ENCODE results near the gene NAT14.

Gene NAT14

DNA sequence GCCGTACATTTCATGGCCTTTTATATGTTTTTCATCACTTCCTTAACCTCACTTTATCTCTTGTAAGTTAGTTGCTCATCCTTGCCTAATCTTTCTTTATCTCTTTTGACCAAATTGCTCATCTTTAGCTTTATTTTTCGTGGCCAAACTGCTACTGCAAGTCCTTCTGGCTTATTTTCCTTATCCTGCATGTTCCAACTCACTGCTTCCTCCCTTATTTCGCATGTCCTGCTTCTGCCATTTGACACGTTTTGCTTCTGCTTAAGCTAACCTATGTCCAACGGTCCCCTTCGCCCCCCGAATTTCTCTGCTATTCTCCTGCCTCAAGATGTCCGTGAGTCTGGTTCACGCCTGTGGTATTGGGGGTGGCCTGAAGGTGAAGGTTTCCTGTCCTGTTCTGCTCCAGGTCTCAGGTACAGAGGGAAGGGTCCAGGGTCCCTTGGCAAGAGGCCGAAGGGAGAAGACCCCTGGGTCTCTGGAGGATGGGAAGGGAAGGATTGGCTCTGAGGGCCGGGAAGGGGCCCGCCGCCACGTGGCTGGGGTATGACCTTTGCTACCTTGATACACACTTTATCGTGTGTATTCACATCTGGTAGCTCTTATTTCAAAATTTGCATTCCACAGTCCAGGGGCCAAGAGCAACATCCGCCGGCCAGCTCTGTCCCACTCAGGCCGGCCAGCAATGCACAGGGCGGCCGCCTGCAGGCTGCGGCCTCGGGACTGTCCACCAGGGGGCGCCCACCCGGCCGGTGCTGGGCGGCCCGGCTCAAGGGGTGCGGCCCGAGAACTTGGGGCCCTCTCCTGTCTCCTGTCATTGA is 17.5 kb upstream of the NAT14 start:
- DNase-seq (ENCODE audit: low read depth, low spot score): no peak
- no peak overlapping the region for H3K27ac ChIP-seq

DNA sequence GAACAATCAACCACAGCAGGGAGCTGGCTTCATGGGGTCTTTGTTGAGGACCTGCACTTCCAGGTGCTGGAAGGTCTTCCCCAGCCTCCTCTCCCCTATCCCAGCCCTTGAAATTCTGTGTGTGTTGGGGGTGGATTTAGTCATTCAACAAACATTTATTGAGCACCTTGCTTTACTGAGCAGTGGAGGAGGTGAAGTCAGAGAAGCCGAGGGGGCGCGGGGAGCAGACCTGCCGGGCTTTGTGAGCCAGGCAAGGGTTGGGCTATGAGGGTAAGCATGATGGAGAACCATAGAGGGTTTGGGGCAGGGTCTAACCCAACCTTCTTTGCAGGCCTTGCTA is 17.0 kb upstream of the NAT14 start:
- no peak overlapping the region for H3K27ac ChIP-seq

DNA sequence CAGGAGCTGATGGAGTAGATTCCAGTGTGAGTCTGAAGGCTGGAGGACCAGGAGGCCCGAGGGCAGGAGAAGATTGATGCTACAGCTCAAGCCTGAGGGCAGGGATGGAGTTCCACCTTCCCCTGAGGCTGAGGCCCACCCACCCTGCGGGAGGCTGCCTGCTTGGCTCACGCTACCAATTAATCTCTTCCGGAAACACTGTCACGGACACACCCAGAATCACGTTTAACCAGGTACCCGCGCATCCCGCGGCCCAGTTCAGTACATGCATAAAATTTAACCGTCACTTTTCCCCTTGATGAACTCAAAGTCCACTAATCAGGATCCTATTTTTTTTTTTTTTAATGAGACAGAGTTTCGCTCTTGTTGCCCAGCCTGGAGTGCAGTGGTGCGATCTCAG is 13.7 kb upstream of the NAT14 start:
- H3K27ac ChIP-seq: no peak overlapping the region
- no peak for DNase-seq (ENCODE audit: low read depth, low spot score)

More for the DNA sequence above, 17.0 kb upstream of the NAT14 start:
- no peak for DNase-seq (ENCODE audit: low read depth, low spot score)

DNA sequence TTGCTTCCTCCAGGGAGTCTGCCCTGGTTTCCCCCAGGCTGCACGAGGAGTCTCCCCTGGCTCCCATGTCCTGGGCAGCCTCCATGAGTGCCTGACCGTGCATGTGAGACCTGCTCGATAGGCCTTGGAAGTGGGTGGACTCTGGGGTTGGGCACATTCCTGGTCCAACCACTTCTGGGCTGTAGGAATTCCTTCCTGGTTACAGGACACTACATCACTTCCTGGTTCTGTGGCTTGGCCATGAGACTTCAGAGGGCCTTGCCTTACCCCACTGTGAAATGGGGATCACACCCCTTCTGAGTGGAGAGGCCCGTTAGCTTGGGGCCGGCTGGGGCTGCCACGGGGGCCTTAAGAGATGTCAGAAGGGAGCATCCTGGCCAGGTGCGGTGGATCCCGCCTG is 12.5 kb upstream of the NAT14 start:
- peak; percentile 66 for DNase-seq (ENCODE audit: low read depth, low spot score)
- H3K27ac ChIP-seq: peak overlapping the region; percentile 89

DNA sequence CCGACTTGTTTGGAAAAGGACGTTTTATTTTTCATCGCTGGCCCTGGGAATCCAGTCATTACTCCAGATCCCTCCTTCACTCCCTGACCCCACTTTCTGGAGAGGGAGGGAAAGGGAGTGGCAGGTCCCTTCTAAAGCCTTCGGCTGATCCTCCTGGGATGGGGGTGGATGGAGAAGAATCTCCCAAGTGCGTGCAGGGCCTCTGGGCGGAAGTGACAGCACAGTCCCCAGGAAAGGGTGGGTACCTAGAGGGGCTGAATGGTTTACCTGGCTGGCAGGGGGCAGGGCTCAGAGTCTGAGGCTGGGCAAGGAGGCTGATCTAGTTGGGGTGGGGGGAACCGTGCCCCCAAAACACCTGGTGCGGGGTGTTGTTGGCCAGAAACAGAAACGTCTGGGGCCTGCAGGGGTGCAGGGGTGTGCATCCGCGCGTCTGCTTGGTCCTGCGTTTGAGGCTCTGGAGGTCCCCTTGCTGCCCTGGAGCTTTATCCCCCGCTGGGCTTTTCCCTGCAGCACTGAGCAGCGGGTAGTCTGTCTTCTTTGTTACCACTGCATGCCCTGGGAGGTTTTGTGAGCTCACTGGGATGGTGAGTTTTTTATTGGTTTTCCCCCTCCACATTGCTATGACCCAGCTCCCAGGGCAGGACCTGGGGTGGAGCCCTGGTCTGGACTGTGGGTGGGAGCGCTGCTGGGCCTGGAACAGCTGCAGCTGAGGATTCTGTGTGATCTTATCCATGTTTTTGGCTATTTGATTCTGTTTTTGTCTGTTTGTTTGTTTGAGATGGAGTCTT is 11.6 kb upstream of the NAT14 start:
- DNase-seq (ENCODE audit: low read depth, low spot score): no peak
- peak overlapping the region; percentile 89 for H3K27ac ChIP-seq

DNA sequence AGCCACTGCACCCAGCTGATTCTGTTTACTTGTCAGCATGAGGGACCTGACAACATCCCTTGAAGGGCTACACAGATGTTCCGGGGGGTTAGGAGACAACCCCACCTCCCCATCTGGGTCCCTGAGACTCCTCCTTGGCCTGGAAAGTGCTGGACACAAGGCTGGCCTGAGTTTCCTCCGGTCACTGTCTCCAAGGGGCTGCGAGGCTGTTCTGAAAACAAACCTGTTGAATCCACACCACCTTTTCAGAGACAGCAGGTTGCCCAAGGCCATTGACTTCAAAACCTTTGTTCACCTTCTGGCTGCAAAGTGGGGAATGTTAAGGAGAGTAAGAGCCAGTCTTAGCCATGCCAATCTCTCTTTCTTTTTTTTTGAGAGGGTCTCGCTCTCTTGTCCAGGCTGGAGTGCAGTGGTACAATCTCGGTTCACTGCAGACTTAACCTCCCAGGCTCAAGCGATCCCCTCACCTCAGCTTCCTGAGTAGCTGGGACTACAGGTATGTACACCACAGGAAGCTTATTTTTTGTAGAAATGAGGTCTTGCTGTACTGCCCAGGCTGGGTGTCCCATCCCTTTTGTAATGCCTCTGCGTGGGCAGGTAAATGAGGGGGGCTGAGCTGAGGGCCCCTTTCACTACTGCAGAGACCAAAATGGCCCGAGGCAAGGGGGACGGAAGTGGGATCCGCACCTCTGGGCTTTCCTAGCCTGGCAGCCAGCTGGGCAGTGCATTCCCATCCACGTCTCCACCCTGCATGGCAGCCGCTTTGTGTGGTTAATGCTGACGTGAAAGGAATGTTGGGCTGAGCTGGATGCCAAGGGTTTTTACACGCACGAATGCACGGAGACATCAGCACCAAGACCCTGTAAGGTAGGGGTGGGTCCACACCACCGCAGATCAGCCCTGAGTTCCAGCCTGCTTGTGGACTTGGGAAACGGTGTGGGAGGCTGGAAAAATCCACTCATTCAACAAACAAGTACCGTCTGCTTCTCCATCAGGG is 10.4 kb upstream of the NAT14 start:
- peak overlapping the region; percentile 89 for H3K27ac ChIP-seq
- peak; percentile 44 for DNase-seq (ENCODE audit: low read depth, low spot score)

DNA sequence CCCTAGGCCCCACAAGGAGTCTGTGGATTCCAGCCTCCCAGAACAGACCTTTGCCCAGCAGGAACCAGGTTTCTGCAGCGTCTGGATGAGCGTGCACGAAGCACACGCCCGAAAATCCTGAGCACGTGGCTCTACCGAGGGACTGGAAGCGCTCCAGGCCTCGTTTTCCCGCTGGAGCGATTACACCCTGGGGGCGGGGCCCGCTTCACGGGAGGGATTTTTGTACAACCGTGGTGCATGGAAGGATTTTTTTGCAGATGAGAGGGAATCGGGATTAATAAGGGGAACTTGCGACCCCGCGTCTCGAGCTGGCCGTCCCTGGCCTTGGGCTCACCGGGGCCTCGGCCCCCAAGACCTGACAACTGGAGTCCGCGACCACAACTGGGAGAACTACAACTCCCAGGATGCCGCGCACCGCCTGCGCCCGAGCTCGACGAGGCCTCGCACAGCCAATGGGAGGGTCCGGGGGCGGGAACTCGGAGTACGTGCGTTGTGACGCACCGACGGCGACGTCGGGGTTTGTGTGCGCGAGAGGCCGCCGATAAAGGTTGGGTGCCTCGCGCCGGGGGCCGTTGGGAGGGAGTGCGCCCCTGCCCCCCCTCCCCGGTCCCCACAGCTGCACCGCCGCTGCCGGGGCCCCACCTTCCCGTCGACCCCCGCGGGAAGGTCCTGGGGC is 8.8 kb upstream of the NAT14 start, which contains the start of gene ZNF628:
TSS of gene ZNF628 (plus strand) at position 518 of the 676 bp plus-strand sequence. CDS start 3,294 bp downstream, outside the sequence.
- peak within 1 kb of the TSS; percentile 89 for H3K27ac ChIP-seq
- DNase-seq (ENCODE audit: low read depth, low spot score): peak; percentile 85

DNA sequence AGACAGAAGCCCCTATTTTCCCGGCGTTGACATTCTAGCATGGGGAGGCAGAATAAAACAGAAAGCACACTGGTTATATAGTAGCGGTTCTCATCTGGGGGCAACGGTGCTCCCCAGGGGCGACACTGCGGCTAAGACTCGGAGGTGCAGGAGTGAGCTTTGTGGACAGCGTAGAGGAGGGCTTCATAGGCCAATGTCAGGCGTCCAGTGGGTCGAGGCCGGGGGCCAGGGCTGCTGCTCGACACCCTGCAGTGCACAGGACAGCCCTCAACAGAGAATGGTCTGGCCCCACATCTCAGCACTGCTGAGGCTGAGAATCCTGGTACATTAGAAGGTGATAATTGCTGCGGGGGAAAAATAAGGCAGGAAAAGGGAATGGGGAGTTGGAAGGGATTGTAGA is 7.1 kb upstream of the NAT14 start:
- no peak for DNase-seq (ENCODE audit: low read depth, low spot score)
- H3K27ac ChIP-seq: no peak overlapping the region

DNA sequence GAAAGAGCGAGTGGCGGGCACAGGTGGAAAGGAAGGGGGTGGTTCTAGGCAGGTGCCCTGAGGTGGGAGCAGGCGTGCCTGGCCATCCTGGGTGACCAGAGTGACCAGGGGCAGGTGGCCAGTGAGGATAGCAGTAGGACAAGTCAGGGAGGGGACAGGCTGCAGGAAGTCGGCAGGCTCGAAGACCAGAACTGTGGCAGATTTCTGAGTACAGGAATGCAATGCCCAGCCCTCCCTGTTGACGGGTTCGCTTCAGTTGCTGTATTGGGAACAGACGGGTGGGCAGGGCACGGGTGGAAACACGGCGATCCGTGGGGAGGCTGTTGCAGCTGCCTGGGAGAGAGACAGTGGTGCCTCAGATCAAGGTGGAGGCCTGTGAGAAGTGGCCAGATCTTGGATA is 6.6 kb upstream of the NAT14 start:
- DNase-seq (ENCODE audit: low read depth, low spot score): no peak
- H3K27ac ChIP-seq: no peak overlapping the region

DNA sequence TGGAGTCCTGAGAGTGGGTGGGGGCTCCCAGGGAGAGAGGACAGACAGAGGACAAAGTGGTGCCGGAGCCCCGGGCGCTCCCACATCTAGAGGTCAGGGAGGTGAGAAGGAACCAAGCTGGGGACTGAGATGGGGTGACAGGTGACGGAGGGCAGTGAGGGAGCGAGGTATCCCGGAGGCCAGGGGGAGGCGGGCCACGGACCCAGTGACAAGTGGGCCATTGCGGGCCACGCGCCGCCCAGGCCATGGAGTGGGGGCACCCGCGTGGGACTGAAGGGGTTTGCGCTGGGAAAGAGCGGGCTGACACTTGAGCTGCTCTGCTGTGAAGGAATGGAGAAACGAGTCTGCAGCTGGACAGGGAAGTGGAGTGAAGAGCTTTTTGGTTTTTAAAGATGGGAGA is 5.9 kb upstream of the NAT14 start:
- DNase-seq (ENCODE audit: low read depth, low spot score): no peak
- no peak overlapping the region for H3K27ac ChIP-seq

DNA sequence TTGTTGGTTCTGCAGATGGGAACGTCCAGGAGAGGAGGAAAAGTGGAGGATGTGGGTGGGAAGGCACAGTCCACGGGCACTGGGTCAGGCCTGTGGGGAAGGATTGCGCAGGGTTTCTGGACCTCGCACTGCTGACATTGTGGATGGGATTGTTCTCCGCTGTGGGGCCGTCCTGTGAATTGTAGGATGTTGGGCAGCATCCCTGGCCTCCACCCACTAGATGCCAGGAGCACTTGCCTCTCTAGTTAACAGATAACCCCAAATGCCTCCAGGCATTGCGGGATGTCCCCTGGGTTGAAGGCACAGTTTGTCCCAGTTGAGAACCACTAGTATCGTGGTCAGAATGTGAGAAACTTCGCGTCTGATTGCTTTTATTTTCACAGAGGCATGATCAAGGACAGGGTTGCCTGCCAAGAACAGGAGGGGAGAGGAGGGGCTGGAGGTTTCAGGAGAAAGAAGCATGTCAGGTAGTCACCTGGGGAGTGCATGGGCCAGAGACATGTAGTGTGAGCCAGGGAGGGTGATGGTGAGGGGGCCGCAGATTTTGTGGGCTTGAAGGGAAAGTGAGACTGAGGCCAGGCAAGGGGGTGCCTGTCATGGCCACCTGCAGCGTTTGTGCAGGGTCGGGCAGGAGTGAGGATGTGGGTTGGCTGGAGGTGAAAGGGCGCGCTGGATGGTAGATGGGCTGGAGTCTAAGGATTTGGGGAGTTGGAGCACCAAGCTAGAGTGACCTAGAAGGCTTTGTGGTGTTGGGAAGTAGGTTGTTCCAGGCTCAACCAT is 5.3 kb upstream of the NAT14 start:
- DNase-seq (ENCODE audit: low read depth, low spot score): no peak

DNA sequence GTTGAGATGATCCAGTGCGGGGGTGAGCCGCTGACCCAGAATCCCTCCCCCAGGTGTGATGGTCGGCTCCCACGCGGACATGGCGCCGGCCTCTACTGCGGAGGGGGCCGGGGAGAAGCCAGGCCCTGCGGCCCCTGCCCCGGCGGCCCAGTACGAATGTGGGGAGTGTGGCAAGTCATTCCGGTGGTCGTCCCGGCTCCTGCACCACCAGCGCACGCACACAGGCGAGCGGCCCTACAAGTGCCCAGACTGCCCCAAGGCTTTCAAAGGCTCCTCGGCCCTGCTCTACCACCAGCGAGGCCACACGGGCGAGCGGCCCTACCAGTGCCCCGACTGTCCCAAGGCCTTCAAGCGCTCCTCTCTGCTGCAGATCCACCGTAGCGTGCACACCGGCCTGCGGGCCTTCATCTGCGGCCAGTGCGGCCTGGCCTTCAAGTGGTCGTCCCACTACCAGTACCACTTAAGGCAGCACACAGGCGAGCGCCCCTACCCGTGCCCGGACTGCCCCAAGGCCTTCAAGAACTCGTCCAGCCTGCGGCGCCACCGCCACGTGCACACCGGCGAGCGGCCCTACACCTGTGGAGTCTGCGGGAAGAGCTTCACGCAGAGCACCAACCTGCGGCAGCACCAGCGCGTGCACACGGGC is 3.7 kb upstream of the NAT14 start:
- no peak for DNase-seq (ENCODE audit: low read depth, low spot score)
- H3K27ac ChIP-seq: no peak overlapping the region

More for the DNA sequence above, 5.3 kb upstream of the NAT14 start:
- H3K27ac ChIP-seq: no peak overlapping the region

DNA sequence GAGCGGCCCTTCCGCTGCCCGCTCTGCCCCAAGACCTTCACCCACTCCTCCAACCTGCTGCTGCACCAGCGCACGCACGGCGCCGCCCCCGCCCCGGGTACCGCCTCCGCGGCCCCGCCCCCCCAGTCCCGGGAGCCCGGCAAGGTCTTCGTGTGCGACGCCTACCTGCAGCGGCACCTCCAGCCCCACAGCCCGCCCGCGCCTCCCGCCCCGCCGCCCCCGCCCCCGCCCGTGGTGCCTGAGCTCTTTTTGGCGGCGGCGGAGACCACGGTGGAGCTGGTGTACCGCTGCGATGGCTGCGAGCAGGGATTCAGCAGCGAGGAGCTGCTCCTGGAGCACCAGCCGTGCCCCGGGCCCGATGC is 3.2 kb upstream of the NAT14 start:
- no peak for DNase-seq (ENCODE audit: low read depth, low spot score)
- H3K27ac ChIP-seq: no peak overlapping the region

DNA sequence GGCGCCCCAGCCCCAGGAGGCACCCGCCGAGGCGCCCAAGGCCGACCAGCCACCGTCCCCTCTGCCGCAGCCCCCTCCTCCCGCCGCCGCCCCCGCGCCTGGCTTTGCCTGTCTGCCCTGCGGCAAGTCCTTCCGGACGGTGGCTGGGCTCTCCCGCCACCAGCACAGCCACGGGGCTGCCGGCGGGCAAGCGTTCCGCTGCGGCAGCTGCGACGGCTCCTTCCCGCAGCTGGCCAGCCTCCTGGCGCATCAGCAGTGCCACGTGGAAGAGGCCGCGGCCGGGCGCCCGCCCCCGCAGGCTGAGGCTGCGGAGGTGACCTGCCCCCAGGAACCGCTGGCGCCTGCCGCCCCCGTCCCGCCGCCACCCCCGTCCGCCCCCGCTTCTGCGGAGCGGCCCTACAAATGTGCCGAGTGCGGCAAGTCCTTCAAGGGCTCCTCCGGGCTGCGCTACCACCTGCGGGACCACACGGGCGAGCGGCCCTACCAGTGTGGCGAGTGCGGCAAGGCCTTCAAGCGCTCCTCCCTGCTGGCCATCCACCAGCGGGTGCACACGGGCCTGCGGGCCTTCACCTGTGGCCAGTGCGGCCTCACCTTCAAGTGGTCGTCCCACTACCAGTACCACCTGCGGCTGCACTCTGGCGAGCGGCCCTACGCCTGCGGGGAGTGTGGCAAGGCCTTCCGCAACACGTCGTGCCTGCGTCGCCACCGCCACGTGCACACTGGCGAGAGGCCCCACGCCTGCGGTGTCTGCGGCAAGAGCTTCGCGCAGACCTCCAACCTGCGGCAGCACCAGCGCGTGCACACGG is 2.6 kb upstream of the NAT14 start:
- no peak overlapping the region for H3K27ac ChIP-seq

DNA sequence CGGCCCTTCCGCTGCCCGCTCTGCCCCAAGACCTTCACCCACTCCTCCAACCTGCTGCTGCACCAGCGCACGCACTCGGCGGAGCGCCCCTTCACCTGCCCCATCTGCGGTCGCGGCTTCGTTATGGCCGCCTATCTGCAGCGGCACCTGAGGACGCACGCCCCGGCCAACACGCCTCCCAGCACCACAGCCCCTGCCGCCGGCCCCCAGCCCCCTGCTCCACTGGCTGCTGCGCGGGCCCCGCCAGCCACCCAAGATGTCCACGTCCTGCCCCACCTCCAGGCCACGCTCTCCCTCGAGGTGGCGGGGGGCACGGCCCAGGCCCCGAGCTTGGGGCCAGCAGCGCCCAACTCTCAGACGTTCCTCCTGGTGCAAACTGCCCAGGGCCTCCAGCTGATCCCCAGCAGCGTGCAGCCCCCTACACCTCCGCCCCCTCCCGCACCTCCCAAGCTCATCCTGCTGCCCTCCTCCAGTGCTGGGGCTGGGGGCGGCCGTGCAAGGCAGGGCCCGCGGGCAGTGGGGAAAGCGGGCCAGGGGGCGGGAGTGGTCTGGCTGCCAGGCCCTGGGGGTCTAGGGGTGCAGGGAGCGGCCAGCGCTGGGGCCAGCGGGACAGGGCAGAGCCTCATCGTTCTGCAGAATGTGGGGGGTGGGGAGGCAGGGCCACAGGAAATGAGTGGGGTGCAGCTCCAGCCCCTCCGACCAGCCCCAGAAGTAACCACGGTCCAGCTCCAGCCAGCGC is 1.9 kb upstream of the NAT14 start:
- no peak for DNase-seq (ENCODE audit: low read depth, low spot score)
- H3K27ac ChIP-seq: no peak overlapping the region

More for the DNA sequence above, 2.6 kb upstream of the NAT14 start:
- DNase-seq (ENCODE audit: low read depth, low spot score): no peak

DNA sequence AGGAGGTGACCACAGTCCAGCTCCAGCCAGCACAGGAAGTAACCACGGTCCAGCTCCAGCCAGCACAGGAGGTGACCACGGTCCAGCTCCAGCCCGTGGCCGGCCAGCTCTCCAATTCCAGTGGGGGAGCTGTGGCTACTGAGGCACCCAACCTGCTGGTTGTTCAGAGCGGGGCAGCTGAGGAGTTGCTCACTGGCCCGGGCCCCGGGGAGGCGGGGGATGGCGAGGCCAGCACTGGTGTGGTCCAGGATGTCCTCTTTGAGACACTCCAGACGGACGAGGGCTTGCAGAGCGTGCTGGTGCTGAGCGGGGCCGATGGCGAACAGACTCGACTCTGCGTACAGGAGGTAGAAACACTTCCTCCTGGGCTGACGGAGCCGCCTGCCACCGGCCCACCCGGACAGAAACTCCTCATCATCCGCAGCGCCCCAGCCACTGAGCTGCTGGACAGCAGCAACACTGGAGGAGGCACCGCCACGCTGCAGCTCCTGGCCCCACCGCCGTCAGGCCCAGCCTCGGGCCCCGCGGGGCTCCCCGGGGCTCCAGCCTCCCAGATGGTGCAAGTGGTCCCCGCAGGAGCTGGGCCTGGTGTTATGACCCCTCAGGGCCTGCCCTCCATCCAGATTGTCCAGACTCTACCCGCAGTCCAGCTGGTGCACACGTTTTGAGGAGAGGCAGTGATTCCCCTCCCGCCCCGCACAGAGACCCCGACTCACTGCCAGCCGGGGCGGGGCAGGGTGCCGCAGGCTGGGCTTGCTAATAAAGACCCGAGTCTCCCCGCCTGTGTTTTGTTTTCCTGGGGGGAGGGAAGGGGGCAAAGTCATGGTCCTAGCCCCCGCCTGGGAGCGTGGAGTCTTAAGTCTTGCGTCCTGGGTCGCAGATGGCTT is 1.0 kb upstream of the NAT14 start:
- no peak for DNase-seq (ENCODE audit: low read depth, low spot score)
- no peak overlapping the region for H3K27ac ChIP-seq

All from epithelial cell of prostate (primary cell).